GM12878 (cell line): Measurements from ENCODE around the gene SLC2A5. TPM values are rescaled to one million over a fixed set of nuclear protein-coding genes. Genes with fewer than 3 reads are reported as not detected.
A peak's percentile ranks its signal among the peaks of the same experiment; 100 is the strongest.

Experiments used
- ATF7 ChIP-seq: fragments of 450-650 bp; IDR thresholded peaks from 2 replicates; pipeline ENCODE4 v1.6.1; 2016; ENCODE audit warnings: low read depth, mild to moderate bottlenecking
- KDM1A ChIP-seq: fragments of 200-600 bp; sonication (generic); IDR thresholded peaks from 2 replicates; pipeline ENCODE4 v1.6.1; 2016; ENCODE audit warnings: borderline replicate concordance
- MLLT1 ChIP-seq: fragments of 450-650 bp; IDR thresholded peaks from 2 replicates; pipeline ENCODE4 v1.6.1; 2016; ENCODE audit warnings: mild to moderate bottlenecking
- NKRF ChIP-seq: fragments of 450-650 bp; conservative IDR thresholded peaks from 2 replicates; pipeline ENCODE4 v1.6.1; 2017; ENCODE audit warnings: mild to moderate bottlenecking, moderate library complexity
- RELB ChIP-seq: fragments of 450-650 bp; IDR thresholded peaks from 2 replicates; pipeline ENCODE4 v1.6.1; 2017; ENCODE audit warnings: low read depth, mild to moderate bottlenecking, moderate library complexity
- TCF12 ChIP-seq: IDR thresholded peaks from 2 replicates; pipeline ENCODE4 v1.6.1; 2011; ENCODE audit warnings: low read depth, mild to moderate bottlenecking, low read length
- polyA plus RNA-seq, 11 experiments: library from polyadenylated mRNA; depleted of rRNA in 4 of 11; unstranded in 6 of 11; stranded (reverse) in 5 of 11; fragments of >200 nt; fragmentation: Nextera tagmentation in 4 of 11; fragmentation: Illumina TruSeq in 1 of 11; extraction: Ambion mirVana in 4 of 11; extraction: Trizol in 1 of 11; gene quantifications; 1 replicate in 1 of 11; 2 replicates in 10 of 11; pipeline versions ENCODE4 v1.2.1 to v1.2.3, GENCODE V29; 2011 to 2016; ENCODE audit warnings: inconsistent platforms in 2 of 11, missing spikeins in 2 of 11, low read depth in 1 of 11
- total RNA-seq, 4 experiments: library from RNA; depleted of rRNA in 3 of 4; stranded (reverse); fragments of >200 nt in 3 of 4; fragmentation: Illumina TruSeq in 1 of 4; extraction: Trizol in 1 of 4; gene quantifications; 2 replicates each; pipeline versions ENCODE4 v1.2.1 to v1.2.3, GENCODE V29; 2013 to 2021

The SLC2A5 gene
- total and polyA plus RNA-seq, 10 of the 15 experiments (the other 5 are each of a cell fraction or from before 2014, with no cell fraction given) = 4.5 to 76.6 (median 23.9) TPM

- TF ChIP-seq ATF7 (peak; percentile 92), MLLT1 (peak; percentile 92), NKRF (no peak), TCF12 (peak; percentile 93), KDM1A (no peak), RELB (peak; percentile 76)
Measured at GRCh38 chr1:9079988-9080704, 10.7 kb upstream of the SLC2A5 start (continued).
